Measurements from ENCODE around the gene ARHGAP23.

DNA sequence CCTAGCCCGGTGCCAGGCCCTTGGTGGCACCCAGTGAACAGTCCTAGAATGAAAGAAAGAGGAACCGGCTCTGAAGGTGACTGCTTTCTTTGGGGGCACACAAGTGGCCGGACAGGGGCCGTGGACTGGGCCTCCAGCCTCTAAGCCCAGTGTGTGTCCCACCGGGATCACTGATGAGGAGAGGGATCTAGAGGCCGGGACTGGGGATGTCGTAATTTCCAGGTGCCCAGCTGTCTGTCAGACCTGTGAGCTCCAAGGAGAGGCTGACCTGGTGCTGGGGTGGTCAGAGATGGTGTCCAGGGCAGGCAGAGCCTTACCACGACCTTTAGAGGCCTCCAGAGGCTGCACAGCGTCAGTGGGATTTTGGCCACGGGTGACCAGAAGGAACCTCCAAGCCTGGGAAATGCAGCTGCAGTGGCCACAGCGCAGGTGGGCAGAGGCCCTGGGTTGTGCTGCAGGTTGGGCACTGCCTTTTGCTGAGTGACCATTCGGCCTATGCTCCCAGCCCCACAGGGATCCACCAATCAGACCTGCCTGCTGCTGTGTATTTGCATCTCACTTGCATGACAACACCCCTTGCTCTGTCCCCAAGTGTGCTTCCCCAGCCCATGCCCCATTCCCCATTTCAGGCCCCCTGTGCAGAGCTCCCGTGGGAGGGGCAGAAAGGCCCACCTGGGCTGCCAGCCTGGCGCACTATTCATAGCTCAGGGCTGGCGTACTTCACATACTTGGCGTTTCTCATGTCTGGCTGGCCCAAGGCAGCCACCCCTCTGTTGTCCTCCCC, 12.5 kb downstream of the ARHGAP23 start:
- TF ChIP-seq EZH2 (IDR thresholded peaks at IDR 0.05; ENCODE audit: borderline replicate concordance), result no peak
- TF ChIP-seq, protein P1, sequence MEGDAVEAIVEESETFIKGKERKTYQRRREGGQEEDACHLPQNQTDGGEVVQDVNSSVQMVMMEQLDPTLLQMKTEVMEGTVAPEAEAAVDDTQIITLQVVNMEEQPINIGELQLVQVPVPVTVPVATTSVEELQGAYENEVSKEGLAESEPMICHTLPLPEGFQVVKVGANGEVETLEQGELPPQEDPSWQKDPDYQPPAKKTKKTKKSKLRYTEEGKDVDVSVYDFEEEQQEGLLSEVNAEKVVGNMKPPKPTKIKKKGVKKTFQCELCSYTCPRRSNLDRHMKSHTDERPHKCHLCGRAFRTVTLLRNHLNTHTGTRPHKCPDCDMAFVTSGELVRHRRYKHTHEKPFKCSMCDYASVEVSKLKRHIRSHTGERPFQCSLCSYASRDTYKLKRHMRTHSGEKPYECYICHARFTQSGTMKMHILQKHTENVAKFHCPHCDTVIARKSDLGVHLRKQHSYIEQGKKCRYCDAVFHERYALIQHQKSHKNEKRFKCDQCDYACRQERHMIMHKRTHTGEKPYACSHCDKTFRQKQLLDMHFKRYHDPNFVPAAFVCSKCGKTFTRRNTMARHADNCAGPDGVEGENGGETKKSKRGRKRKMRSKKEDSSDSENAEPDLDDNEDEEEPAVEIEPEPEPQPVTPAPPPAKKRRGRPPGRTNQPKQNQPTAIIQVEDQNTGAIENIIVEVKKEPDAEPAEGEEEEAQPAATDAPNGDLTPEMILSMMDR (IDR thresholded peaks at IDR 0.05; ENCODE audit: poor library complexity), result no peak
- TF ChIP-seq EZH2phosphoT487 (IDR thresholded peaks at IDR 0.05; ENCODE audit: low read depth, severe bottlenecking, unreplicated experiment), result no peak

Measured in hepatocyte (in vitro differentiated cells).